B cell (primary cell): ENCODE data around the gene RAD51AP2. TPM values are rescaled to one million over a fixed set of nuclear protein-coding genes. Genes with fewer than 3 reads are reported as not detected.

Experiments
- ATAC-seq: fragments of 200-7000 bp; cut with Tn5 transposase; one replicate; pipeline ENCODE4 v1.10.0; 2021; ENCODE audit warnings: low read depth, mild to moderate bottlenecking, moderate number of reproducible peaks, moderate library complexity
- CTCF ChIA-PET: fragments of 350-600 bp; sonication (Branson Sonifier 250); formaldehyde crosslinking; loops from one replicate; lab custom pipeline; 2021; ENCODE audit warnings: antibody characterized with exemption, inconsistent platforms; lab: Charles Lee
- POLR2A ChIA-PET: fragments of 350-600 bp; sonication (Branson Sonifier 250); formaldehyde crosslinking; loops from one replicate; lab custom pipeline; 2021; ENCODE audit warnings: antibody characterized with exemption; lab: Charles Lee
- DNase-seq: peaks from one replicate; pipeline ENCODE4 v3.0.0; 2013
- H2AFZ ChIP-seq: 2 replicates; pipeline ENCODE4 v1.6.1; 2012; ENCODE audit warnings: mild to moderate bottlenecking, low read depth, low read length; ENCODE audit not compliant: insufficient read depth, poor library complexity, severe bottlenecking
- H3K27ac ChIP-seq, 2 donors: 1 replicate in 1 of 2; 2 replicates in 1 of 2; pipeline ENCODE4 v1.5.1; 2012 to 2013; ENCODE audit warnings: low read length in 2 of 2, mild to moderate bottlenecking in 2 of 2, moderate library complexity in 1 of 2
- H3K27me3 ChIP-seq, 4 experiments: fragments of 200-600 bp in 1 of 4; sonication (generic) in 1 of 4; replicated peaks in 1 of 4; 1 replicate in 2 of 4; 2 replicates in 2 of 4; pipeline versions ENCODE4 v1.6.1 to v1.7.0; 2013 to 2016; ENCODE audit warnings: low read length in 3 of 4, mild to moderate bottlenecking in 2 of 4, mixed read lengths in 1 of 4, moderate library complexity in 1 of 4; ENCODE audit not compliant: insufficient read depth in 4 of 4, control insufficient read depth in 3 of 4; ENCODE audit errors: control extremely low read depth in 1 of 4
- H3K36me3 ChIP-seq, 2 experiments: replicated peaks in 1 of 2; 1 replicate in 1 of 2; 2 replicates in 1 of 2; pipeline versions ENCODE4 v1.6.1 to v1.7.1; 2013; ENCODE audit warnings: low read length in 1 of 2; ENCODE audit not compliant: insufficient read depth in 2 of 2, control insufficient read depth in 1 of 2; ENCODE audit errors: control extremely low read depth in 1 of 2, extremely low read depth in 1 of 2
- H3K4me1 ChIP-seq, 2 donors: fragments of 200-600 bp in 1 of 2; sonication (generic) in 1 of 2; 1 replicate in 1 of 2; 2 replicates in 1 of 2; pipeline versions ENCODE4 v1.5.1 to v1.6.1; 2013 to 2017; ENCODE audit warnings: low read length in 2 of 2; ENCODE audit not compliant: control insufficient read depth in 2 of 2, insufficient read depth in 2 of 2
- H3K4me2 ChIP-seq: replicated peaks from 2 replicates; pipeline ENCODE3; 2012; ENCODE audit warnings: mild to moderate bottlenecking, low read depth, low read length; ENCODE audit not compliant: poor library complexity, severe bottlenecking
- H3K4me3 ChIP-seq, 5 experiments: fragments of 200-600 bp in 1 of 5; sonication (generic) in 1 of 5; 1 replicate in 3 of 5; 2 replicates in 2 of 5; pipeline versions ENCODE4 v1.5.1 to v1.7.0; 2011 to 2016; ENCODE audit warnings: low read length in 4 of 5, mild to moderate bottlenecking in 4 of 5, low read depth in 2 of 5, control low read depth in 1 of 5, moderate library complexity in 1 of 5; ENCODE audit not compliant: insufficient read depth in 1 of 5; ENCODE audit errors: control extremely low read depth in 1 of 5, extremely low read depth in 1 of 5
- H3K79me2 ChIP-seq: fragments of 200-600 bp; sonication (generic); one replicate; pipeline ENCODE4 v1.6.0; 2016; ENCODE audit warnings: low read length; ENCODE audit not compliant: control insufficient read depth, insufficient read depth
- H3K9ac ChIP-seq: fragments of 200-600 bp; sonication (generic); 2 replicates; pipeline ENCODE4 v1.6.1; 2017; ENCODE audit warnings: mild to moderate bottlenecking, low read length, moderate library complexity
- H3K9me3 ChIP-seq, 3 donors: one replicate each; pipeline versions ENCODE4 v1.6.1 to v1.7.1; 2013; ENCODE audit warnings: low read length in 2 of 3; ENCODE audit not compliant: control insufficient read depth in 2 of 3, insufficient read depth in 1 of 3; ENCODE audit errors: control extremely low read depth in 1 of 3
- H4K20me1 ChIP-seq: 2 replicates; pipeline ENCODE4 v1.6.0; 2012; ENCODE audit warnings: mild to moderate bottlenecking, low read length; ENCODE audit not compliant: insufficient read depth, control insufficient read depth, poor library complexity, severe bottlenecking
- H3K27ac Mint-ChIP-seq: one replicate; pipeline ENCODE4 v1.8.0; 2021; ENCODE audit warnings: mixed read lengths
- H3K27me3 Mint-ChIP-seq: one replicate; pipeline ENCODE4 v1.8.0; 2021; ENCODE audit warnings: mixed read lengths
- H3K4me1 Mint-ChIP-seq: one replicate; pipeline ENCODE4 v1.8.0; 2021; ENCODE audit warnings: mixed read lengths
- H3K4me3 Mint-ChIP-seq: one replicate; pipeline ENCODE4 v1.8.0; 2021; ENCODE audit warnings: mixed read lengths
- H3K9me3 Mint-ChIP-seq: one replicate; pipeline ENCODE4 v1.8.0; 2022; ENCODE audit warnings: mixed read lengths; ENCODE audit not compliant: insufficient read depth
- CTCF ChIP-seq: fragments of 200-600 bp; IDR thresholded peaks from one replicate; pipeline ENCODE4 v1.8.0; 2022; ENCODE audit warnings: antibody characterized with exemption, mild to moderate bottlenecking
- EZH2 ChIP-seq: IDR thresholded peaks from 2 replicates; pipeline ENCODE4 v1.6.1; 2012; ENCODE audit warnings: borderline replicate concordance, low read depth, mild to moderate bottlenecking, moderate library complexity, low read length; ENCODE audit not compliant: insufficient read depth, poor library complexity, severe bottlenecking
- WGBS: methylation state at CpG from one replicate; pipeline ENCODE4 v1.1.5; 2013; ENCODE audit warnings: missing lambda C conversion rate; ENCODE audit not compliant: insufficient coverage; 5-methylcytosine and 5-hydroxymethylcytosine counted together
- intact Hi-C: fragments of 100-400 bp; cut with micrococcal nuclease; formaldehyde crosslinking; loops from one replicate; pipeline ENCODE4 v1.10.0; 2022
- polyA plus RNA-seq: library from polyadenylated mRNA; depleted of rRNA; stranded (reverse); fragments of >200 nt; gene quantifications from 2 replicates; pipeline ENCODE4 v1.2.3, GENCODE V29; 2012
- total RNA-seq, 2 donors: library from RNA; stranded (reverse); fragments of 120-200 nt in 1 of 2; gene quantifications; 1 replicate in 1 of 2; 2 replicates in 1 of 2; pipeline versions ENCODE4 v1.2.3 to v1.2.4, GENCODE V29; 2013 to 2022

RAD51AP2 gene
- total and polyA plus RNA-seq, 2 donors (not counting 1 experiment from before 2014, with no cell fraction given) = not detected

- H3K27me3 ChIP-seq = peaks cover 0 to 19% (median 7%) of the 10 kb centered on the region in 4 experiments
- H4K20me1 ChIP-seq = no peaks in the 10 kb centered on the region
- peaks cover 11 to 12% of the 10 kb centered on the region in 2 donors for H3K4me1 ChIP-seq
- H2AFZ ChIP-seq = no peak overlapping the region
- POLR2A ChIA-PET = no interaction called here
- no peak for DNase-seq
- H3K27ac Mint-ChIP-seq = no peak overlapping the region
- H3K4me1 Mint-ChIP-seq = peaks cover 14% of the 10 kb centered on the region
- H3K9me3 Mint-ChIP-seq = no peaks in the 10 kb centered on the region
- no peak for ATAC-seq
- no peak overlapping the region for H3K4me2 ChIP-seq
- H3K36me3 ChIP-seq = no peaks in the 10 kb centered on the region
- no peak overlapping the region for H3K4me3 ChIP-seq
- WGBS = no CpG with 5 or more reads among the region's 2 CpGs
- peaks cover 0 to 3% (median 3%) of the 10 kb centered on the region in 3 donors for H3K9me3 ChIP-seq
- TF ChIP-seq CTCF = no peak
- TF ChIP-seq EZH2 = no peak
- no peak overlapping the region for H3K9ac ChIP-seq
- intact Hi-C loops = no loop called here
- H3K27me3 Mint-ChIP-seq = peaks cover 39% of the 10 kb centered on the region
- H3K27ac ChIP-seq = no peak overlapping the region
- H3K79me2 ChIP-seq = no peaks in the 10 kb centered on the region
- H3K4me3 Mint-ChIP-seq = no peak overlapping the region
- CTCF ChIA-PET = no interaction called here
Observed at GRCh38 chr2:17520761-17521160, 2.5 kb upstream of the RAD51AP2 start.

- POLR2A ChIA-PET = no interaction called here
- H3K36me3 ChIP-seq = no peaks in the 10 kb centered on the region
- Mint-ChIP-seq H3K4me1 (peaks cover 20% of the 10 kb centered on the region), H3K9me3 (no peaks in the 10 kb centered on the region), H3K27ac (no peak overlapping the region), H3K27me3 (peaks cover 30% of the 10 kb centered on the region), H3K4me3 (no peak overlapping the region)
- no peaks in the 10 kb centered on the region for H4K20me1 ChIP-seq
- no peak overlapping the region for H3K4me2 ChIP-seq
- peaks cover 0 to 3% (median 3%) of the 10 kb centered on the region in 3 donors for H3K9me3 ChIP-seq
- H3K9ac ChIP-seq = no peak overlapping the region
- ATAC-seq (no peak), DNase-seq (no peak)
- H3K27ac ChIP-seq = no peak overlapping the region
- TF ChIP-seq EZH2 = no peak
- no peak for TF ChIP-seq CTCF
- H3K4me3 ChIP-seq = no peak overlapping the region
- H3K4me1 ChIP-seq = peaks cover 11 to 12% of the 10 kb centered on the region in 2 donors
- CTCF ChIA-PET = no interaction called here
- intact Hi-C loops = no loop called here
- no peaks in the 10 kb centered on the region for H3K79me2 ChIP-seq
- H3K27me3 ChIP-seq = peaks cover 0 to 19% (median 7%) of the 10 kb centered on the region in 4 experiments
- H2AFZ ChIP-seq = no peak overlapping the region
Observed at GRCh38 chr2:17519486-17519885, 1.2 kb upstream of the RAD51AP2 start.
